Upper lobe of left lung (tissue), 4 donors: ENCODE measurements around the gene ASB1.

Source experiments
- EP300 ChIP-seq, 4 donors: sonication (generic); formaldehyde crosslinking; IDR thresholded peaks; one replicate each; pipeline ENCODE4 v1.5.1; 2017; ENCODE audit warnings: antibody characterized with exemption in 4 of 4, control low read depth in 2 of 4
- POLR2A ChIP-seq, 4 donors: fragments of 450-650 bp; IDR thresholded peaks; one replicate each; pipeline ENCODE4 v1.5.1; 2016 to 2017; ENCODE audit warnings: antibody characterized with exemption in 4 of 4, mild to moderate bottlenecking in 2 of 4
- POLR2AphosphoS5 ChIP-seq, 2 donors: sonication (generic); formaldehyde crosslinking; IDR thresholded peaks; one replicate each; pipeline ENCODE4 v1.5.1; 2017; ENCODE audit warnings: antibody characterized with exemption in 2 of 2
- TF ChIP-seq, protein P1 (sequence below), 6 experiments: fragments of 450-650 bp in 4 of 6; fragments of 200-600 bp in 2 of 6; sonication (generic) in 2 of 6; IDR thresholded peaks; one replicate each; pipeline ENCODE4 v1.5.1; 2016 to 2019; ENCODE audit warnings: antibody characterized with exemption in 6 of 6

DNA sequence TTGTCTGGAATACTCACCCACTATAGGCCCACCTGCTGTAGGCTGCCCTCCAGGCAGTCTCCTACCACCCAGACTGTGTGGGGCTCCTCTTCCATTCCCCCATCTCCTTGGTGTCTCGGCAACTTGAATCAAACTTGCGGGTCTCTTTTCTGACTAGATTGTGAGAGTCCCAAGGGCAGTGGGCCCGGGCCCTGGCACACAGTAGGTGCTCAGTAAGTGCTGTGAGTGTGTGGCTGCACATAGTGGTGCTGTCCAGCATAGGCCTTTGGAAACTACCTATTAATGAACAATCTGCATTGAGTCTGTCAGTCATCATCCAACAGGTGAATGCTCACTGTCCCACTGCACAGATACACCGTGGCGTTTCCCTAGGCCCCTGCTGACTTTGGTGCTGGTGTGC is 43.6 kb upstream of the ASB1 start:
- TF ChIP-seq, protein P1, sequence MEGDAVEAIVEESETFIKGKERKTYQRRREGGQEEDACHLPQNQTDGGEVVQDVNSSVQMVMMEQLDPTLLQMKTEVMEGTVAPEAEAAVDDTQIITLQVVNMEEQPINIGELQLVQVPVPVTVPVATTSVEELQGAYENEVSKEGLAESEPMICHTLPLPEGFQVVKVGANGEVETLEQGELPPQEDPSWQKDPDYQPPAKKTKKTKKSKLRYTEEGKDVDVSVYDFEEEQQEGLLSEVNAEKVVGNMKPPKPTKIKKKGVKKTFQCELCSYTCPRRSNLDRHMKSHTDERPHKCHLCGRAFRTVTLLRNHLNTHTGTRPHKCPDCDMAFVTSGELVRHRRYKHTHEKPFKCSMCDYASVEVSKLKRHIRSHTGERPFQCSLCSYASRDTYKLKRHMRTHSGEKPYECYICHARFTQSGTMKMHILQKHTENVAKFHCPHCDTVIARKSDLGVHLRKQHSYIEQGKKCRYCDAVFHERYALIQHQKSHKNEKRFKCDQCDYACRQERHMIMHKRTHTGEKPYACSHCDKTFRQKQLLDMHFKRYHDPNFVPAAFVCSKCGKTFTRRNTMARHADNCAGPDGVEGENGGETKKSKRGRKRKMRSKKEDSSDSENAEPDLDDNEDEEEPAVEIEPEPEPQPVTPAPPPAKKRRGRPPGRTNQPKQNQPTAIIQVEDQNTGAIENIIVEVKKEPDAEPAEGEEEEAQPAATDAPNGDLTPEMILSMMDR (IDR thresholded peaks at IDR 0.05), result no peak
- TF ChIP-seq POLR2AphosphoS5 (IDR thresholded peaks at IDR 0.05) (no peak), EP300 (IDR thresholded peaks at IDR 0.05) (no peak), POLR2A (IDR thresholded peaks at IDR 0.05) (no peak)
